Activated naive CD4-positive, alpha-beta T cell treated with anti-CD3 and anti-CD28 coated beads for 36 hours (primary cell): ENCODE measurements around the gene ATP6V0D1. TPM values are rescaled to one million over a fixed set of nuclear protein-coding genes. Genes with fewer than 3 reads are reported as not detected.

ENCODE experiments used
- CTCF ChIA-PET: fragments of 350-600 bp; sonication (Branson Sonifier 250); formaldehyde crosslinking; loops from one replicate; lab custom pipeline; 2021; ENCODE audit warnings: antibody characterized with exemption; lab: Charles Lee
- DNase-seq: peaks from one replicate; pipeline ENCODE4 v3.0.0-alpha.2; 2020
- H3K27ac Mint-ChIP-seq: one replicate; pipeline ENCODE4 v1.8.0; 2021; ENCODE audit warnings: mild to moderate bottlenecking, mixed read lengths
- H3K27me3 Mint-ChIP-seq: one replicate; pipeline ENCODE4 v1.8.0; 2021; ENCODE audit warnings: low read depth, mixed read lengths
- H3K36me3 Mint-ChIP-seq: one replicate; pipeline ENCODE4 v1.8.0; 2021; ENCODE audit warnings: low read depth, mixed read lengths
- H3K4me1 Mint-ChIP-seq: one replicate; pipeline ENCODE4 v1.8.0; 2021; ENCODE audit warnings: low read depth, mixed read lengths
- H3K4me3 Mint-ChIP-seq: one replicate; pipeline ENCODE4 v1.8.0; 2021; ENCODE audit warnings: mild to moderate bottlenecking, moderate library complexity, mixed read lengths
- H3K9me3 Mint-ChIP-seq: one replicate; pipeline ENCODE4 v1.8.0; 2021; ENCODE audit warnings: mixed read lengths
- intact Hi-C: fragments of 100-400 bp; cut with micrococcal nuclease; formaldehyde crosslinking; loops from one replicate; pipeline ENCODE4 v1.15.1; 2023
- total RNA-seq, 2 experiments: library from RNA; stranded (reverse); gene quantifications; one replicate each; pipeline ENCODE4 v1.2.3, GENCODE V29; 2021

The ATP6V0D1 gene
- total RNA-seq, 2 experiments from 2014 or later, result 11.9 to 15.3 TPM

GRCh38 chr16:67407176-67407787 lies 73.7 kb downstream of the ATP6V0D1 start:
- H3K9me3 Mint-ChIP-seq, result no peaks in the 10 kb centered on the region
- CTCF ChIA-PET, result interaction anchor here (0.8 to 1.4 kb wide), 5 partner anchors 14 to 129 kb away, joined by 3 to 6 read pairs (median 4); partner anchors contain the start of genes HSD11B2 and TPPP3
- H3K36me3 Mint-ChIP-seq, result no peaks in the 10 kb centered on the region
- no peaks in the 10 kb centered on the region for H3K4me1 Mint-ChIP-seq
- no peak for DNase-seq
- no peak overlapping the region for H3K27ac Mint-ChIP-seq
- intact Hi-C loops, result no loop called here
- H3K27me3 Mint-ChIP-seq, result peaks cover 6% of the 10 kb centered on the region
- H3K4me3 Mint-ChIP-seq, result no peak overlapping the region

DNA sequence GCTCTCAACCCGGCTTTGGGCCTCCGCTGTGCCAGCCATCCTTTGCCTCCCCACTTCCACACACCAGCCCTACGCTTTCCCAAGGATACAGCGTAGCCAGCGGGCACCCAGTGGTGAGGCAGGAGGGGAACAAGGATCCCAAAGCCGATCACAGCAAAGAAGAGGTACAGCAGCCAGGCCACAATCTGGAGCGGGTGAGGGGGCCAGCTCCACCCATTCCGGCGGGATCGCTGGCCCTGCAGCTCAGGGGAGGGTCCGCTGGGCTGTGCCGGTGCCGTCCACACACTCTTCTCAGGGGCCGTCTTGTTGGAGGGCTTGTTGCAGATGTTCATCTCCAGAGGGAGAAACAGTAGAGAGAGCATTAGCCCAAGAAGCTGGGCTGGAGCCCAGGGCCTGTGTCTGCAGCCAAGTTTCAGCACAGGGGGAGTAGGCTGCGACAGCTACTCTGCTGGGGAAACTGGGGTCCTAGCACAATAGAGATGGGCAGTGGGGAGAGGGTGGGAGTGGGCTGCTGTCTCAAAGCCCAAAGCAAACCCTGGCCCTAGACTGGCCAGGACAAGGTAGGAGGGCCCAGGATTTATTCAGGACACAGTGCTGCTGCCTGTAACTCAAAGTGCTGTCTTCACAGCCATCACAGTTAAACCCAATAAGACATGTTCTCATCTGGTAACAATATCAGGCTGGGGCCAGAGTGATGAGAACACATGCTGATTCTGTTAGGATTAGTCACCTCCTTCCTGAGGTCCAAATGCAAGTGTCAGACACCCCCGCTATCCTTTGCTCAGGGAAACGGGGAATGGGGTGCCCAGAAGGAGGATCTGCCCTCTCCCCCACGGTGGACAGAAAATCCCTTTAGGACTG lies 74.6 kb downstream of the ATP6V0D1 start:
- intact Hi-C loops, result no loop called here

DNA sequence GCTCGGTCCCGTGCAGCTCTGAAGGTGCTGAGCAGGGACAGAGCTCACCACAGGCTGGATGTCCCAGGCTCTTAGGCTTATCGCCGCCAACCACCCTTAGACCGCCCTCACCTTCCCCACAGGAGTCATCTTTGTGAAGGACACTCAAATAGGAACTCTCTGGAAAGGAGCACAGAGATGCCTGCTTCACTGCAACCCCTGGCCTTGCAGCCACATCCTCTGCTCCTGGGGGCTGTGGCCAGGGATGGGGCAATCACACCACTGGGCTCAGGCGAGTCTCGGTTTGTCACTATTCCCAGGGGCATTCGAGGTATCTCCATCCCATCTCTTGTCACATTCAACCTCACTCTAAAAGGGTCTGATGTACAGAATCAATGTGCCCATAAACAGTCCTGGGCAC lies 75.6 kb downstream of the ATP6V0D1 start:
- Mint-ChIP-seq H3K4me1 (no peaks in the 10 kb centered on the region), H3K27me3 (peaks cover 4% of the 10 kb centered on the region), H3K27ac (no peak overlapping the region), H3K36me3 (no peaks in the 10 kb centered on the region), H3K9me3 (no peaks in the 10 kb centered on the region), H3K4me3 (no peak overlapping the region)
- no peak for DNase-seq
- CTCF ChIA-PET, result no interaction called here
- intact Hi-C loops, result no loop called here

More for the DNA sequence above, 74.6 kb downstream of the ATP6V0D1 start:
- no peak overlapping the region for H3K4me3 Mint-ChIP-seq
- no peak for DNase-seq
- H3K4me1 Mint-ChIP-seq, result no peaks in the 10 kb centered on the region
- H3K27me3 Mint-ChIP-seq, result peaks cover 4% of the 10 kb centered on the region
- H3K27ac Mint-ChIP-seq, result no peak overlapping the region
- no peaks in the 10 kb centered on the region for H3K9me3 Mint-ChIP-seq
- no peaks in the 10 kb centered on the region for H3K36me3 Mint-ChIP-seq
- CTCF ChIA-PET, result interaction anchor here (1.0 to 1.4 kb wide), 3 partner anchors 13 to 128 kb away, joined by 3 to 5 read pairs (median 4); partner anchors contain the start of genes HSD11B2 and TPPP3

DNA sequence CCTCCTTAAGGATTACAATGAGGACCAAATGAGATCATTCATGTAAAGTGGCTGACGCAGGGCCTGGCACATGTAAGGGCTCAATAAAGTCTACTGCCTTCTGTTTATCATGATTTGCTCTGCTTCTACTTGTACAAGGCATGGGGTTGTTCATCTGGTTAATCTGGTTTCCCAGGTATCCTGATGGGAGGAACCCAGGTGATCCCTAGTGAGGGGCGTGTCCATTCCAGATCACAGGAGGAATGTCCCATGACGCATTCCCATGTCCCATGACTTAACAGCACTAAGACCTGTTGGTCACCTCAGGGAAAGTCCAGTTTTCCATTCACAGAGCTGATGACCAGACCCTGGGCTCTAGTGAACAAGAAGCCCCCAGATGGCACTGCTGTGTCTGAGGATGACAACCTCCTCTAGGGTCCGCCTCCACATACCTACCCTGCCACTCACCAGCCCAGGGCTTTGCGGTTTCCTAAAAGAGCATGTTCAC lies 76.2 kb downstream of the ATP6V0D1 start:
- Mint-ChIP-seq H3K9me3 (no peaks in the 10 kb centered on the region), H3K27me3 (peaks cover 4% of the 10 kb centered on the region), H3K4me3 (no peak overlapping the region), H3K36me3 (no peaks in the 10 kb centered on the region), H3K4me1 (no peaks in the 10 kb centered on the region), H3K27ac (no peak overlapping the region)
- CTCF ChIA-PET, result no interaction called here
- DNase-seq, result no peak
- intact Hi-C loops, result no loop called here

DNA sequence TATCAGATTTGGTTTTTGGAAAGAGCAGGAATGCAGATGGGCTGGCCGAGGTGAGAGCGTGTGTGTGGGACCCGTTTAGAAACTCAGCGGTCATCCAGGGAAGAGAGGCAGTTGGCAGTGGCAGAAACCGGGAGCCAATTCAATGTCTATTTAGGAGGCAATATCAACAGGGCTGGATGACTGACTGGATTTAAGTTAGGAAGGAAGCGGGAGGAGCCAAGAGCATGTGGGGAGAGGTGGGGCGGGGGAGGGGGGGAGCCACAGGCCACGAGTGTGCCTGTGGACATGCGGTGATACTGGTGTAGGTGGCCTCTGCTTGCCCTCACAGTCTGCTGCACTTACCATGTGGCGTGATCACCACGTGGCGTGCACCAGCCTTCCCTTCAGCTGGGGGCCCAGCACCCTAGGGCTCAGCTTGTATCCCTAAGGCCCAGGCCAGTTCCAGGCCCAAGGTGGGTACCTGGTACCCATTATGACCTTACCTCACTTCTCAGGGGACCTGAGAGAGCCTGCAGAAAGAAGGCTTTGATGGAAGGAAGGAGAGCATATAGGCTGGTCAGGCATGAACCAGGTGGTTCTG lies 76.9 kb downstream of the ATP6V0D1 start:
- no peak for DNase-seq
- H3K27me3 Mint-ChIP-seq, result peaks cover 4% of the 10 kb centered on the region
- no peak overlapping the region for H3K4me3 Mint-ChIP-seq
- H3K27ac Mint-ChIP-seq, result no peak overlapping the region
- no peaks in the 10 kb centered on the region for H3K4me1 Mint-ChIP-seq
- CTCF ChIA-PET, result interaction anchor here (0.7 kb wide), 1 partner anchor 455 kb away, joined by 3 read pairs; no protein-coding TSS in a partner anchor
- intact Hi-C loops, result no loop called here
- H3K9me3 Mint-ChIP-seq, result no peaks in the 10 kb centered on the region
- H3K36me3 Mint-ChIP-seq, result no peaks in the 10 kb centered on the region

DNA sequence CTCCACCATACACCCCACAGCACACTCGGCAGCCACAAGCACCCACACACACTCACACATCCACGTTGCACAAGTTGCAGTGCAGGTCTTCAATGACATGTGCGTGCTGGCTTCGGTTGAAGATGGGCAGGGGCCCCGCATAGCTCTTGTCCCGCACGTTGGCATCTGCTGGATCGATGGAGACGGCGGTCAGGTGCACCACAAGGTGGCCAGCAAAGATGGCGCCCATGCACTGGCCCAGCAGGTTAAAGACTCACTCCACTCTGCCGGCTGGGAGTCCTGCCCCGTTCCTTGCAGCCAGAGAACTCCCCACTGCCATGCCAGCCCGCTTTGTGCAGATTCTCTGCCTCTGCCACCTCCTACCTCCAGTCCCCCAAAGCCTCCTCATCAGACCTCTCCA lies 80.1 kb downstream of the ATP6V0D1 start:
- CTCF ChIA-PET, result interaction anchor here (0.7 to 3.1 kb wide), 4 partner anchors 36 to 119 kb away, joined by 3 to 16 read pairs (median 6); partner anchors contain the start of genes KCTD19 and LRRC36
- H3K4me3 Mint-ChIP-seq, result no peak overlapping the region
- intact Hi-C loops, result no loop called here
- H3K9me3 Mint-ChIP-seq, result no peaks in the 10 kb centered on the region
- peaks cover 2% of the 10 kb centered on the region for H3K27me3 Mint-ChIP-seq
- DNase-seq, result no peak
- no peak overlapping the region for H3K27ac Mint-ChIP-seq
- H3K4me1 Mint-ChIP-seq, result no peaks in the 10 kb centered on the region
- H3K36me3 Mint-ChIP-seq, result no peaks in the 10 kb centered on the region

- peaks cover 10% of the 10 kb centered on the region for H3K27me3 Mint-ChIP-seq
- no peaks in the 10 kb centered on the region for H3K36me3 Mint-ChIP-seq
- no peak overlapping the region for H3K4me3 Mint-ChIP-seq
- no peak overlapping the region for H3K27ac Mint-ChIP-seq
- CTCF ChIA-PET, result interaction anchor here (0.5 to 3.1 kb wide), 34 partner anchors 9 to 177 kb away, joined by 3 to 19 read pairs (median 4); partner anchors contain the start of genes FHOD1, KCTD19, LRRC36 and TMEM208
- peaks cover 3% of the 10 kb centered on the region for H3K4me1 Mint-ChIP-seq
- intact Hi-C loops, result loop anchor here (1.0 to 10.0 kb wide), 4 partner anchors 51 to 245 kb away; partner anchors contain the start of genes B3GNT9, FBXL8, PLEKHG4 and TRADD
- DNase-seq, result no peak
- no peaks in the 10 kb centered on the region for H3K9me3 Mint-ChIP-seq
These were observed 80.9 kb downstream of the ATP6V0D1 start for GRCh38 chr16:67399749-67400704.

GRCh38 chr16:67399218-67399733 lies 81.7 kb downstream of the ATP6V0D1 start:
- CTCF ChIA-PET, result interaction anchor here (0.5 to 3.1 kb wide), 34 partner anchors 9 to 176 kb away, joined by 3 to 19 read pairs (median 4); partner anchors contain the start of genes FHOD1, KCTD19, LRRC36 and TMEM208
- no peaks in the 10 kb centered on the region for H3K9me3 Mint-ChIP-seq
- no peak overlapping the region for H3K4me3 Mint-ChIP-seq
- intact Hi-C loops, result loop anchor here (1.0 to 10.0 kb wide), 4 partner anchors 50 to 244 kb away; partner anchors contain the start of genes B3GNT9, FBXL8, PLEKHG4 and TRADD
- peak; percentile 59 for DNase-seq
- peaks cover 14% of the 10 kb centered on the region for H3K27me3 Mint-ChIP-seq
- no peak overlapping the region for H3K27ac Mint-ChIP-seq
- H3K36me3 Mint-ChIP-seq, result no peaks in the 10 kb centered on the region
- H3K4me1 Mint-ChIP-seq, result peaks cover 4% of the 10 kb centered on the region

DNA sequence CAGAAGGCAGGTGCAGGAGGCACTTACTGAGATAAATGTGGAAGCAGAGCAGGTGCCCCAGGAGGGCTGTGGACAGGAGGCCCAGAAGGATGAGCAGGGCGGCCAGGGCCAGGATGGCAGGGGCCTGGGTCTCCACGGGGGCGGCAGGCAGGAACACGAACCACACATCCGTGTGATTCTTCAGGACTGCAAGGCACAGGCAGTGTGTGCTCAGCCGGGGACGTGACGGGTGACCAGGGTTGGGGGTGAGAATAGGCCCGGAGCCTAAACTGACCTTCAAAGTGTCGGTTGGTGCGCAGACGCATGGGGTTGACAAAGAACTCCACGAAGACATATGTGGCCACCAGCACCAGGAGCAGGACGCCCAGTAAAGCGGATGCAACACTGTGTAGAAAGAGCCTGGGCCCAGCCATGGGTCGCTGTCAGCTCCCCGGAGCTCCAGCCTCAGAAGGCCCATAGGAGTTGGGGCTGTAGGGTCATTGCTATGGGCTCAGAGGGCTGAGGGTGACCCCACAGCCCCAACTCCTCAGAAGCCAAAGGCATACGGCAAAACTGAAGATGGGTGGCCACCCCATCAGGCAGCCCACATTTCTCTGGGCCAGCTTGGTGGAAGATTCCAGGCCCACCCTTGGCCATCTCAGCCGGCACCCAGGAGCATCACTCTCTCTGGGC lies 82.3 kb downstream of the ATP6V0D1 start:
- no peaks in the 10 kb centered on the region for H3K36me3 Mint-ChIP-seq
- no peak overlapping the region for H3K4me3 Mint-ChIP-seq
- CTCF ChIA-PET, result interaction anchor here (0.7 to 3.1 kb wide), 12 partner anchors 27 to 175 kb away, joined by 3 to 19 read pairs (median 5); partner anchors contain the start of genes KCTD19 and LRRC36
- no peak for DNase-seq
- intact Hi-C loops, result loop anchor here (1.0 to 10.0 kb wide), 4 partner anchors 49 to 244 kb away; partner anchors contain the start of genes B3GNT9, FBXL8, PLEKHG4 and TRADD
- H3K4me1 Mint-ChIP-seq, result peaks cover 7% of the 10 kb centered on the region
- H3K27me3 Mint-ChIP-seq, result peaks cover 20% of the 10 kb centered on the region
- no peaks in the 10 kb centered on the region for H3K9me3 Mint-ChIP-seq
- H3K27ac Mint-ChIP-seq, result no peak overlapping the region

- peaks cover 20% of the 10 kb centered on the region for H3K27me3 Mint-ChIP-seq
- intact Hi-C loops, result loop anchor here (10.0 kb wide), 1 partner anchor 243 kb away; the partner anchor contains the start of genes B3GNT9, FBXL8 and TRADD
- DNase-seq, result no peak
- no peak overlapping the region for H3K27ac Mint-ChIP-seq
- H3K4me3 Mint-ChIP-seq, result no peak overlapping the region
- H3K4me1 Mint-ChIP-seq, result peaks cover 7% of the 10 kb centered on the region
- CTCF ChIA-PET, result interaction anchor here (0.6 to 3.1 kb wide), 11 partner anchors 30 to 193 kb away, joined by 3 to 19 read pairs (median 4); partner anchors contain the start of genes KCTD19 and LRRC36
- no peaks in the 10 kb centered on the region for H3K9me3 Mint-ChIP-seq
- H3K36me3 Mint-ChIP-seq, result no peaks in the 10 kb centered on the region
These were observed 83.0 kb downstream of the ATP6V0D1 start for GRCh38 chr16:67397812-67398545.
